Activated CD4-positive, alpha-beta T cell treated with anti-CD3 and anti-CD28 coated beads, Interleukin-2, Interleukin-4, amounts not matched to agents 100 ng/mL and 50 ng/mL, durations not matched to agents 16 hours and 8 hours (primary cell): ENCODE data around the gene DGCR8.

Experiments used
- DNase-seq: peaks from one replicate; pipeline ENCODE4 v3.0.0-alpha.2; 2020; ENCODE audit warnings: low spot score

Gene DGCR8

DNA sequence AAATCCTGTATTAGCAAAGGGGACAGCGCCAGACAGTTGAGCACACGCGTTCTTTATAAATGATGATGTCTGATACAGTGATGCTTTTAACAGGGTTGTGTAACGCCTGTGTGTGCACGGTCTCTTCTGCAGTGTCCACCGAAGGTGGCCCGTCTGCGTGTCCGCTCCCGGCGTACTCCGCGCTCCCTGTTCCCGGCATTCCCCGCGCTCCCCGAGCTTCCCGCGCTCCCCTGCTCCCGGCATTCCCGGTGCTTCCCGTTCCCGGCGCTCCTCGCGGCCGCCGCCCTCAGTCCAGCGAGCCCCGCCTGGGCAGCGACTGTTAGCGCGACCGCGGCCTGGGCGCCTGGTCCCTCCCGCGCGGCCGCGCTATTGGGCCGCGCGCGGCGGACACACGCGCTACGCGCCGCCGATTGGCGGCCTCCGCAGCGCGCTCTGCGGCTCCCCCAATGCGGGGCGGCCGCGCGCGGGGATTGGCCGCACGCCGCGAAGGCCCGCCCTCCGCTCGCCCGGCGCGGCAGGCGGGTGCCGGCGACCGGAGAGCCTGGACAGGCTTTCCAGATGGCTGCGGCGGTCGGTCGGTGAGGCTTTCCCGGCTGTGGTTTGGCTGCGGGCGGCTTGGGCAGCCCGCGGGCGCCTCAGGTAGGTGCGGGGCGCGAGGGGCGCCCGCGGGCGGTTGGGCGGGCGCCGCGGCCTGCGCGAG is at the start of gene DGCR8:
Gene DGCR8 (plus strand): TSS at position 497 of the 700 bp plus-strand sequence. CDS start 5,723 bp downstream, outside the sequence.
- DNase-seq = peak; percentile 63

DNA sequence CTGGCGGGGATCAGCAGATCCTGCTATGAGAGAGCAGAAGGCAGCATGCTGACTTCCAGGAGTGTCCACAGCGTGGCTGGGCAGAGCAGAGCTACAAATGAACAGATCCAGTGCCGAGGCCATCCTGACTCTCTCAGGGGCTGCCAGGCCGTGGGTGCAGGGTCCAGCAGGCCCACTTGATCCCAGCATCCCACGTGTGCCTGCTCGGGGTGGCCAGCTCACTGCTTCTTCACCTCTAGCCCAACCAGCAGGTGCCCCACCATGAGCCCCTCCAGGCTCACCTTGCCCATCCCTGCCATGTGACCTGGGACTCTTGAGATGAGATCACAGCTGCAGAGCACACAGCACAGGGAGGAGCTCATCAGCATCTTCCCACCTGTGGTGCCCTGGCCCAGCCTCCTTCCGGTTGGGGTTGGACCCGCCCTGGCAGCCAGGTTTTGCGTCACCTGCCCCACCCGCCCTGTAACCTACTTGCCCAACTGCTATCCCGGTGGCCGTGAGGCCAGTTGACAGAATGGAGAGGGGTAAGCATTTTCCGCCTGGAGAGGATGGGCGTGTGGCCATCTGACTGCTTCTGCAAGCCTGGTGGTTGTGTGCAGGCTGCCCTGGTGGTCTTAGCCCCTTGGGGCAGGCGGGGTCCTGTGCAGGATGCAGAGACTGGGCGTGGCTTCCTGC is 48.2 kb upstream of the DGCR8 start:
- DNase-seq = no peak

DNA sequence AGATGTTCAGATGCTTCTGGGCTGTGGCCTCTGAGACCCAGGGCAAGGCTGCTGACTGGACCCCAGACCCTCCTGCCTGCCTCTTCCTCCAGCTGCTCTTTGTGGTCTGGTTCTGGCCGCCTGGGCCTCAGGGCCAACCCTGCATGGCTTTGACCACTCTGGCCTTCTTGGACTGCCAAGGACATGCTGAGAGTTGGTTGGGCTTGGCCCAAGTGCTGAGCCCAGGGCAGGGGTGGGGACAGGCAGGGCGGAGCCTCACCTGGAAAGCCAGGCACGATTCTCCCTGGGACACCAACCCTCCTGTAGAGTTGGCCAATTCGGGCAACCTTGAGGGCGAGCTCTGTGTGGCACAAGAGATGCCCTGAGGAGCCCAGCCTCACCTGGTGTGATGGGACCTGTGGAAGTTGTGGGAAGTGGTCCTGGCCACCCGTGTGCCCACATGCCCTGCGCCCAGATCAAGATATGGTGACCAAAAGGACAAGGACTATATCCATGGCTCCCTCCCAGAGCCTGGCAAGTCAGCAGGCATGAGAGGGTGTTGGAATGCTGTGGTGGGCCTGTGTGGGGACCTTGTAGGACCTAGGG is 47.5 kb upstream of the DGCR8 start:
- no peak for DNase-seq

DNA sequence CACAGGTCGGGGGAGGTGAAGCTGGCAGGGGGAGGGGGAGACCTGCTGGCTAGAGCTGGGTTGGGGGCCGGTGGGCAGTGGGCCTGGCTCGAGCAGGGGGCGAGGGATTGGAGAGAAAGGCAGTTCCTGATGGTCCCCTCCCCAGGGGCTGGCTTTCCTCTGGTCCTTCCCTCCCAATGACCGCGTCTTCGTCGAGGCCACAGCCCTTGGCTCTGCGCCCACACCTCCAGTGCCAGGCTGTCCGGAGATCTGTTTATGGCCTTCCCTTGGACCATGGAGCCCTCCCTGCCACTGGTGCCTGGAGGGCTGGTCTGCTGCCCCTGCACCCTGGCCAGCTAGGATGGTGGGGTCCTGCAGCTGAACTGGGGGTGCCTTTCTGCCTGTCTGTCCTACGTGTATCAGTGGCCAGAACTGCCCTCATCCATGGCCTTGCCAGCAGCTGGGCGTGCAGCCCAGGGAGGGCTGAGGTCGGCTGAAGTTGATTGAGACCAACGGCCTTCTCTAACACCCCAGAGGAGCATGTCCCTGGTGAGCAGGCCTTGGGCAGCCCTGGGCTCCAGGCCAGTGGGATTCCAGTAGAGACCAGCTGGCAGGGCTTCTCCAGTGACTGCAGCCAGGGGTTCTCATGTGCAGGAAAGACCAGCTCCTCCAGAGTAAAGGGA is 46.9 kb upstream of the DGCR8 start:
- no peak for DNase-seq

DNA sequence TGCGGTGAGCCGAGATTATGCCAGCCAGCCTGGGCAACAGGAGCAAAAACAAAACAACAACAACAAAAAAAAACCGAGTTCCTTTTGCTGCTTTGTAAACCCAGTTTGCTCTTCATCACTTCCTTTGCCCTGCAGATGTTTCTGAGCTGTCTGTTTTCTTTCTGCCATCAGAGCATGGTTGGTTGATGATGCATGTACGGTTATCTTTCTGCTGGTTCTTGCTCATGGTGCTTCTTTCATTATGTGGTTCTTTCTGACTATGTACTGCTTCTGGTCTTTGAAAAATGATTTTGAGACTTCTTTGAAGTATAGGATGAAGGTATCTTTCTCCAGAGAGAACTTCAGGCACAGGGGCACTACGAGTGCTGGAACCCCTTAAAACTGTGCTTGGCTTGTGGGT is 45.9 kb upstream of the DGCR8 start:
- no peak for DNase-seq

DNA sequence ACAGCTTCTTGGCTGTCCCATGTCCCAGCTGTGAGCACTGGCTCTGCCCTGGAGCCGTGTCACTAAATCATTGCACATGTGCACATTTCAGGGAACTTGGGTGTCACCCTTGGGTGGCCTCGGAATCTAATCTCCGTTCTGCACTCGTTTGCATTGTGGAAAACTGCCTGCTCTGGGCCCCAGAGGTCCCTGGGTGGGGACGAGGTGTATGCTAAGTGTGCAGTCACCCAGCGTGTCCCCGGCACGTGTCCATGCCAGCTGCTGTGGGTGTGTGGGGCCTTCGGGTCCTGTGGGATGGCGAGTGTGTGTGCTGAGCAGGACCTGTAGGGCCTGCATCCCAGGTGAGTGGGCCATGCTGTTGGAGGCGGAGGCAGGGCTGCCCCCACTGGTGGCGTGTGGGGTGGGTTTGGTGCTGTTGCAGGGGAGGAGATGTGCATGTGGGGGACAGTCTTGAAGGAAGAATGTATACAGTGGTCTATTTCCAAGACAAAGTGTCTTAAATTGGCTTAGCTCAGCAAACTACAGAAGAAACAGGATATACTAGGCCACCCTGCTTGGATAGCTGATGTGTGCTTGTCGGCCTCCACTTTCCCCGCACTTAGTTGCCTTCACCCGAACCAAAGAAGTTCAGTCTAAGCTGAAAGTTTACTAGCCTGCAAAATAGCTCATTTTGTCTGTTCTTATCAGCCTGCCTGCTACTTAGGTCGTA is 44.5 kb upstream of the DGCR8 start:
- no peak for DNase-seq

DNA sequence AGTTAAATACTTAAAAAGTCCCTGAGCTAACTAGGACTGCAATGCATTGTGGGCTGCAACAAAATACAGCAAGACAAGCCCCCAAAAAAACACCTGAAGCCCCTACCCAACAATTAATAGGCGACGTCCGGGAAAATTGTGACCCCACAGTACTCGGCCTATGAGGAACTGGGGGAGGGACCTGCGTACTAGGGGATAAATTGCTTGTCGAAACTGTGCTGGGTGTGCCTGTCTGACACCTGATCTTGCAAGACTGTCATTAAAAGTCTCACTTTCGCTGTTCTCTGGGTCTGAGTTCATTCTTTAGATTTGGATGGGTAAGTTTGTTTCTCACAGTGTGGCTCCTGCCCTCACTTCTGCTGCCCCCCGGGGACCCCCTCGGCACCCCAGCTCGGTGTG is 44.0 kb upstream of the DGCR8 start:
- DNase-seq = no peak

DNA sequence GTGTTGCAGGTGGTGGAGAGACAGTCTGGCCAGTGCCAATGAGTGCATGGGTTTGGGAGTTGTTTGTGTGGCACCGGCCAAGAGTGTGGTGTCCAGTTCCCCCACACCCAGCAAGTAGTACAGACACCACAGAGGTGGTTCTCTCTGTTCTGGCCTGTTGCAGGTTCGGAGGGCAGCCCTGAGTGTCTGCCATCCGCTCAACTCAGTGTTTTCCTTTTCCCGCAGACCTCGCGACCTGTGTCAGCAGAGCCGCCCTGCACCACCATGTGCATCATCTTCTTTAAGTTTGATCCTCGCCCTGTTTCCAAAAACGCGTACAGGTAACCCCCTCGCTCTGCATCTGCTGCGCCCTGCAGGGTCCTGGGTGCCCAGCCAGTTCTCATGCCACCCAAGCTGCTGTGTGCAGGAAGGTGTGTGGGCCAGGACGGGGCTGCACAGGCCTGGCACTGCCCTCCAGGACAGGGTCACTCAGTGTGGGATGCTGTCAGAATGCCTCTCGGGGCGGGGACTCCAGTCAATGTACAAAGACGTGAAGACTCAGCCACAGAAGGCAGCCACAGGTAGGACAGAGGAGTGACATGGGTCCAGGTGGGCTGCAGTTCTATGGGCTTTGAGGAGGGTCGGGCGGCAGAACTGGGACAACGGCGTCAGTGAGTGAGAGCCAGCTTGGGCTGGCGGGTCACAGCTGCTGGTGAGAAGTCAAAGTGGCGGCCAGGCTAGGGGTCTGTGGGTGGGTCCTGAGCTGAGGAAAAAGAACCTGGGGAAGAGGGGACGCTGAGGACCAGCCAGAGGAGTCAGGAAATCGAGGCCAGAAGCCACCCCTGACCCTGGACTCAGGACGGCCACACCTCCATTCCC is 43.3 kb upstream of the DGCR8 start:
- DNase-seq = no peak

DNA sequence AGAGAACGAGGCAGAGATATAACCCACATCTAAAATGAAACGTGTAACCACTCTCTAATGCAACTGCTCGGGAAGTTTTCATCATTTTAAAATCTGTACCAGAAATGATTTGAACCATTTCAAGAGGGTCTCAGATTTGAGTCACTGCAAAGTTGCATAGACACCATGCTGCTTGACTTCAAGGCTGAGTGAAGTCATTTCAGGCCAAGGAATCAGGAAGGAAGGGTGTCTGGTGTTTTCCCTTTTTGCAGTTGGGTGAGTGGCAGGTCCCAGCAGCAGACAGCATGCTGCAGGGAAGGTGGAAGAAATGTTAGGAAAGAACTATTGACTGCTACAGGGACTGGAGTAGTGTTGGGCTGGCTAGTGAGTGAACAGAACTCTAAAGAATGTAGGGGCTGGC is 42.6 kb upstream of the DGCR8 start:
- DNase-seq = peak; percentile 61

DNA sequence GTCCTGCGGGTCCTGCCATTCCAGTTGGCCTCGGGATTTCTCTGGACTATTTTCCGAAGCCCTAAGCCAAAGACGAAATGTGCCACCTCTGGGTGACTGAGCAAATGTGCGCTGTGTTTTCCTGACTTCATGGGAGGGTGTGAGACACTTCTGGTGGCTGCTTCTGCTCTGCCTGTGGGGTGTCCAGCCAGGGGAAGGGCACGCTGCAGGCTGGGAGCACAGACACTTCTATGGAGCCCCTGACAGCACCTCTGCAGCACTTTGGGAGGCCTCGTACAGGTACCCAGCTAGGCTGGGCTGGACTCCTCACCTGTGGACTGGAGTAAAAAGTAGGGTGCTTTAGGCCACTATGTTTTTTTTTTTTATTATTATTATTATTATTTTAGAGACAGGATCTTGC is 41.5 kb upstream of the DGCR8 start:
- no peak for DNase-seq

DNA sequence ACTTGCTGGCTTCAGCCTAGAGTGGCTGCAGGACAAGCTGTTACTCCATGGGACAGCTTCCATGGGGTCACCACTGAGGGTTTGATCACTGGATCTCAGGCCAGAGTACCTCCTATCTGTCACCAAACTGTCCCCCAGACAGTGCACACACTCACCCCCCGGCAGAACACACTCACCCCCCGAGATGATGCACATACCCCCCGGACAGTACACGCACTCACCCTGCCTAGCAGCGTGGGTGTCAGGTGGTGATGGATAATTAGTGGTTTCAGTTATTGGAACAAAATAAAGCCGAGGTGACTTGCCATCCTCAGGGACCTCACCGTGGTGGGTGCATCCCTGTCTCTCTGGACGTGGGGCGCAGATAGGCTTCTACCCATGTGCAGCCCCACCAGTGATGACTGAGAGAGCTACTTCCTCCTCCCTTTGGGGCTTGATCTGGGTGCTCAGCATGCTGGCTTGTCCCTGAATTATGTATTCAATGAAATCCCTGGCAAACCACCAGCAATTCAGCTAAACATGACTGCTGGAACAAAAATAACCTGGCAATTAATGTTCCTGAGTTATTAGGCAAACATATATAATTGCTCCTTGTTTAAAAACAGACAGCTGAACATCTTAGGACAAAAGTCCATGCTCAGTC is 40.2 kb upstream of the DGCR8 start:
- DNase-seq = no peak

DNA sequence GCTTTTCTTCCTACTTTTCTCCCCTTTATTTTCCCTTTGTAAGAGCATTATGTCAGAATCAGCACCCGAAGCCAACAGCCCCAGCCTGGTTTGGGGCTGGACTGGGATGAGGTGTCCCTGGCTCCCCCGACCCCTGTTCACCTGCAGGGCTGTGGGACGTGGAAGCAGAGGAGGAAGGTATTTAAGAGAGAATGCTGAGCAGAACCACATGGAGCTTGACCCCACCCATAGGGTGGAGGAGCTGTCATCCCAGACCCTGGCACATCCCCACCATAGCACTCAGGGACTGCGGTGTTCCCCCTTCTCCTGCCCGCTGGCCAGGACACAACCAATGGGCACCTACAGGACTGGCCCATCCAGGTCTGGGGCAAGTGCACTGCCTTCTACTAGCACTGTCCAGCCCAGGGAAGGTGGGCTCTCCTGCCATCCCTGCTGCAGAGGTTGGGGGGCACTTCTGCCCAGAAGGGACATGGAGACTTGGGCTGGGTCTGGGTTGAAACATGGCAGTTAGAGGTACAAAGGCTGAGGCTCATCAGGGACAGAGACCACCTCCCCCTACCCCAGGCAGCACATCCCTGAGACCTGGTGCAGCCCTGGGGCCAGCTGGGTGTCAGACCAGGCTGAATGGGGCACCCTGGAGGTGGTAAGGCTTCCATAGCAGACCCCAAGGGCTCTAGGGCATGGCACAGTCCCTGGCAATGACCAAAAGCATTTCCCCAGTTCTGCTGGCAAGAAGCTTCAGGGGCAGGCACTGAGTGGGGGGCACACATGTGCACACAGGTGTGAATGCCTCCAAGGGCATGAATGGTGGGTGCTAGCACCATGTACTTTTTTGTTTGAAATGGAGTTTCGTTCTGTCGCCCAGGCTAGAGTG is 39.5 kb upstream of the DGCR8 start:
- no peak for DNase-seq

DNA sequence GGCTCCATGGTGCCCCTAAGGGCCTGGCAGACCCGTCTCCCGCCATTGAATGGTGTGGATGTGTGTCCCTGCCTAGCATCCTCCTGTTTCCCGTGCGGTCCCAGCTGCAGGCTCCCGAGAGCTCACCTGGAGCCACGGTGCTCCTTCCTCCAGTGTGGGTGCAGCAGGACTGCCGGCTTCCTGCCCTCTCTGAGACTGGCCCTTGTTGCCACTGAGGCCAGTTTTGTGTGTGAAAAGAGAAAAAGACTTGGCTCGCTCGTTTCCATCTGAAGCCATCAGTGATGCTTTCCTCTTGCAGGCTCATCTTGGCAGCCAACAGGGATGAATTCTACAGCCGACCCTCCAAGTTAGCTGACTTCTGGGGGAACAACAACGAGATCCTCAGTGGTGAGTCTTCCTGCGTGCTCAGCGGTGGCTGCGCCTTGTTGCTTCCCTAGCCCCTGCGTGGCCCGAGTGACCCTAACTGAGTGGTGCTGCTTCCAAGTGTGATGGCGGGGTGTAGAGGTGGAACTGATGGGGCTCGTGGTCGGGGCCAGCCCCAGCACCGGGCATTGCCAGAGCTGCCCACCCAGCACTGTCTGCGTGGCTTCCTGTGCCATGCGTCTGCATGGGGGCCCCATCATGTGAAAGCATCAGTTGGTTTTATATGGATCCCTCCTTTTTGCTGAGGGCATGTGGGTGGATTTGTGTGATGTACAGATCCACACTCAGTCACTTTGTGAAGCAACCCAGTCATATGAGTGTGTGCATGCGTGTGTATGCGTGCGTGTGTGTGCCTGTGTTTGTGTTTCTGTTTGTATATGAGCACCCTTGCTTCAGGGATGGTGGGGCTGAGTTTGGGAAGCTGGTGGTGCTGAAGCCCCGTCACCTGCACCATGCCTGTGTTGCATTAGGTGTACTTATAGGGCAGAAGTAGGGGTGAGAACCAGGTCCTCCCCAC is 36.7 kb upstream of the DGCR8 start:
- no peak for DNase-seq

DNA sequence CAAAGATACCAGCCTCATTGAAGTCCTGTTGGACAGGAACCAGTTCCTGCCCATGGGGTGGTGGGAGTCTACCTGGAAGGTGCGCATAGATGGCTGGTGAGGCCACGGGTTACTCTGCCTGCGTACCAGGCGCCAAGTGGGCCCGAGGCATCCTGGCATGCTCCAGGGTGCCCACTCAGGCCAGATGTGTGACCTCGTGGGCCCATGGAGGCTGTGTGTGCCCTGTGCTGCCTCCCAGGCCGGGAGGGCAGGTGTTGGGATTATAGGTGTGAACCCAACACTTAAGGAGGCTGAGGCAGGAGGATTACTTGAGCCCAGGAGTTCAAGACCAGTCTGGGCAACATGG is 36.1 kb upstream of the DGCR8 start:
- no peak for DNase-seq

DNA sequence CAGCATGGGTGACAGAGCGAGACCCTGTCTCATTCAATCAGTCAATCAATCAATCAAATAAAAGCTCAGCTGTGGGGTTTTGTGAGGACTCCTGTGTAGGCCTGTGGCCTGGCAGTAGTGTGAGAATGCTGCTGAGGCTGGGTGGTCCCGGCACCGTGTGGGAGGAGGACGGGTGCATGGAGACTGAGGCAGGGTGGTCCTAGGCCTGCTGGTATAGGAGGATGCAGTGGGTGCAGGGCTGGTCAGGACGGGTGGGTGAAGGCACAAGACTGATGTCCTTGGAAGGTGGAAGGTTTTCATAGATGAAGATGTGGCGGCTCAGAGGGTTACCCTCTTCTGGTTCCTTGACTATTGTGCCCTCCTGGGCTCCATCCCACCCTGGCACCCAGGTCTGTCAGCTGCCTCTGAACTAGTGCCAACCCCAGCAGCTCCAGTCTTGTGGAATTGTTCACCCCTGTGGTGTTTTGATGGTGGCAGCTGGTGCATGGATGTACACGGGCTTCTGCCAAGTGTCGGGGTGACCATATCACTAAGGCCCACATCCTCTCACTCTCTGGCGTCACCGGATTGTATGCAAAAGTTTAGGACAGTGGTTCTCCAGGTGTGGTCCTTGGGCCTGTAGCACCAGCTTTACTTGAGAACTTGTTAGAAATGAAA is 35.4 kb upstream of the DGCR8 start:
- no peak for DNase-seq

DNA sequence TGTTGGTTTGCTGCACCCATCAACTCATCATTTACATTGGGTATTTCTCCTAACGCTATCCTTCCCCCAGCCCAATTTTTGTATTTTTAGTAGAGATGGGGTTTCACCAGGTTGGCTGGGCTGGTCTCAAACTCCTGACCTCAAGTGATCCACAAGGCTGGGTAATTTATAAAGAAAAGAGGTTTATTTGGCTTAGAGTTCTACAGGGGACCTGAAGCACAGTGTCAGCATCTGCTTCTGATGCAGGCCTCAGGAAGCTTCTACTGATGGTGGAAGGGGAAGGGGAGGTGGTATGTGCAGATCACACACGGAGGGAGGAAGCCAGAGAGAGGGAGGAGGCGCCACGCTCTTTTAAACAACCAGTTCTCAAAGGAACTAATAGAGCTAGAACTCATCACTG is 33.3 kb upstream of the DGCR8 start:
- DNase-seq = no peak

DNA sequence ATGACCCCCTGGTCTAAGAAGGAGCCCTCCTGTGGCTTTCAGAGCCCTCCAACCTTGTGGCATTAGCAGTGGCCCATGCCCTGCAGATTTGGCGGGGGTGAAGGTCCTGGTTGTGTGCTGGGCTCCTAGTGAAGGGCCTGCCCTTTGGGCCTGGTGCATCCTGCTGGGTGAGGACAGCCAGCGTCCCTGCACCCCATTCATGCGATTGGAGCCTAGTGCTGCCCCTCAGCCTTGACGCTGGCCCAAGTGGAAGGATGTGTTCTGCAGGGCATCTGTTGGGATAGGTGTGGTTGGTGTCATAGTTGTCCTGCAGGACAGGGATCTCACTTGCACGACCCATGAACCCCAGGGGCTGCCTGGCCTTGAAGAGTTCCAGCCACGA is 28.1 kb upstream of the DGCR8 start:
- DNase-seq = no peak
